GM12878 (cell line): Measurements from ENCODE around the gene FBXL5. TPM values are rescaled to one million over a fixed set of nuclear protein-coding genes. Genes with fewer than 3 reads are reported as not detected.

Experiments used
- ATAC-seq: fragments of 200-7000 bp; cut with Tn5 transposase; 3 replicates; pipeline ENCODE4 v1.9.1; 2020; ENCODE audit warnings: mild to moderate bottlenecking, moderate library complexity
- BruUV-seq: library from RNA; stranded (reverse); fragments of 400-500 nt; replicated peaks from 2 replicates; lab custom pipeline; 2021; lab: Mats Ljungman, UMichigan
- CTCF ChIA-PET: fragments of 300-600 bp; sonication (Branson Sonifier 250); formaldehyde crosslinking; extraction: SDS; loops from one replicate; lab custom pipeline; 2021; ENCODE audit warnings: inconsistent platforms; lab: Yijun Ruan, JAX
- POLR2A ChIA-PET: fragments of 350-600 bp; formaldehyde crosslinking; extraction: SDS; loops from one replicate; lab custom pipeline; 2021; ENCODE audit warnings: inconsistent platforms; lab: Charles Lee
- RAD21 ChIA-PET: fragments of 300-600 bp; sonication (Branson Sonifier 250); formaldehyde crosslinking; loops from one replicate; lab custom pipeline; 2023; ENCODE audit warnings: antibody characterized with exemption; ENCODE audit not compliant: unreplicated experiment; lab: Charles Lee
- SMC1A ChIA-PET: fragments of 300-600 bp; sonication (Branson Sonifier 250); formaldehyde crosslinking; loops from one replicate; lab custom pipeline; 2023; ENCODE audit not compliant: unreplicated experiment, uncharacterized antibody; lab: Charles Lee
- DNase-seq: peaks from one replicate; pipeline ENCODE4 v3.0.0-alpha.2; 2011; ENCODE audit warnings: low read depth, low spot score
- FAIRE-seq: peaks from 3 replicates; lab custom pipeline; 2011; peaks lifted over from hg19 to GRCh38; lab: Jason Lieb, UNC
- H2AFZ ChIP-seq: 2 replicates; pipeline ENCODE4 v1.6.0; 2011; ENCODE audit warnings: low read depth, low read length, control low read depth; ENCODE audit not compliant: control insufficient read depth
- H3K27ac ChIP-seq: 2 replicates; pipeline ENCODE4 v1.5.1; 2011; ENCODE audit warnings: control low read depth; ENCODE audit not compliant: control insufficient read depth, insufficient read depth
- H3K27me3 ChIP-seq, 2 experiments: replicated peaks in 1 of 2; 2 replicates each; pipeline versions ENCODE4 v1.6.0 to v1.6.1; 2011; ENCODE audit warnings: low read length in 1 of 2; ENCODE audit not compliant: control insufficient read depth in 2 of 2, insufficient read depth in 2 of 2
- H3K36me3 ChIP-seq, 2 experiments: 2 replicates each; pipeline ENCODE4 v1.5.1; 2011; ENCODE audit warnings: low read length in 1 of 2; ENCODE audit not compliant: control insufficient read depth in 2 of 2, insufficient read depth in 2 of 2
- H3K4me1 ChIP-seq: 2 replicates; pipeline ENCODE4 v1.6.1; 2011; ENCODE audit warnings: mild to moderate bottlenecking, low read length, moderate library complexity, mixed read lengths; ENCODE audit not compliant: control insufficient read depth, insufficient read depth
- H3K4me2 ChIP-seq: 2 replicates; pipeline ENCODE4 v1.6.0; 2011; ENCODE audit warnings: control low read depth; ENCODE audit not compliant: control insufficient read depth, insufficient read depth
- H3K4me3 ChIP-seq: fragments of 200-600 bp; sonication (generic); 2 replicates; pipeline ENCODE4 v1.5.1; 2016
- H3K79me2 ChIP-seq: 2 replicates; pipeline ENCODE4 v1.6.0; 2011; ENCODE audit warnings: low read length; ENCODE audit not compliant: control insufficient read depth, insufficient read depth
- H3K9ac ChIP-seq: 2 replicates; pipeline ENCODE4 v1.8.0; 2011; ENCODE audit warnings: low read length, control low read depth, mixed read lengths; ENCODE audit not compliant: control insufficient read depth, insufficient read depth
- H3K9me3 ChIP-seq: replicated peaks from 3 replicates; pipeline ENCODE4 v1.5.1; 2011; ENCODE audit warnings: mild to moderate bottlenecking, low read length; ENCODE audit not compliant: control insufficient read depth, insufficient read depth
- H4K20me1 ChIP-seq: 2 replicates; pipeline ENCODE4 v1.6.0; 2011; ENCODE audit not compliant: control insufficient read depth, insufficient read depth
- BCL3 ChIP-seq: IDR thresholded peaks from 2 replicates; pipeline ENCODE4 v1.6.1; 2011; ENCODE audit warnings: borderline replicate concordance, low read depth, mild to moderate bottlenecking, moderate library complexity, low read length; ENCODE audit not compliant: insufficient read depth, poor library complexity, severe bottlenecking
- EP300 ChIP-seq, 2 experiments: fragments of 150-350 bp in 1 of 2; IDR thresholded peaks; 2 replicates each; pipeline ENCODE4 v1.6.1; 2011 to 2012; ENCODE audit warnings: low read depth in 2 of 2, low read length in 2 of 2, borderline replicate concordance in 1 of 2, improper control_type of control experiment in 1 of 2, inconsistent platforms in 1 of 2; ENCODE audit not compliant: control insufficient read depth in 1 of 2
- MEF2A ChIP-seq: IDR thresholded peaks from 2 replicates; pipeline ENCODE4 v1.6.1; 2011; ENCODE audit warnings: low read depth, mild to moderate bottlenecking, low read length, moderate library complexity; ENCODE audit not compliant: insufficient read depth
- MTA3 ChIP-seq: IDR thresholded peaks from 2 replicates; pipeline ENCODE4 v1.6.1; 2012; ENCODE audit warnings: low read length, inconsistent platforms, borderline replicate concordance
- NRF1 ChIP-seq: conservative IDR thresholded peaks from 2 replicates; pipeline ENCODE4 v1.6.1; 2011; ENCODE audit warnings: mild to moderate bottlenecking, low read depth, low read length, improper control_type of control experiment
- SIX5 ChIP-seq: IDR thresholded peaks from 2 replicates; pipeline ENCODE4 v1.6.1; 2011; ENCODE audit warnings: mild to moderate bottlenecking, low read depth, low read length, moderate library complexity; ENCODE audit not compliant: severe bottlenecking
- SMC3 ChIP-seq: IDR thresholded peaks from 2 replicates; pipeline ENCODE4 v1.6.1; 2011; ENCODE audit warnings: low read length, improper control_type of control experiment, borderline replicate concordance
- YBX1 ChIP-seq: fragments of 450-650 bp; IDR thresholded peaks from 2 replicates; pipeline ENCODE4 v1.6.1; 2016; ENCODE audit warnings: antibody characterized with exemption
- WGBS: methylation state at CpG from one replicate; pipeline ENCODE4 v1.1.6; 2016; ENCODE audit warnings: low lambda C conversion rate; ENCODE audit not compliant: insufficient replicate concordance, insufficient coverage; ENCODE audit errors: missing lambda C conversion rate; 5-methylcytosine and 5-hydroxymethylcytosine counted together
- in situ Hi-C: fragments of 300-500 bp; cut with MboI; formaldehyde crosslinking; loops from 9 replicates; pipeline ENCODE4 v1.14.3; 2018; ENCODE audit warnings: mixed read lengths
- intact Hi-C: fragments of 100-400 bp; cut with micrococcal nuclease; formaldehyde crosslinking; loops from one replicate; pipeline ENCODE4 v1.14.2; 2022; ENCODE audit not compliant: unreplicated experiment
- polyA plus RNA-seq, 11 experiments: library from polyadenylated mRNA; depleted of rRNA in 4 of 11; unstranded in 6 of 11; stranded (reverse) in 5 of 11; fragments of >200 nt; fragmentation: Nextera tagmentation in 4 of 11; fragmentation: Illumina TruSeq in 1 of 11; extraction: Ambion mirVana in 4 of 11; extraction: Trizol in 1 of 11; gene quantifications; 1 replicate in 1 of 11; 2 replicates in 10 of 11; pipeline versions ENCODE4 v1.2.1 to v1.2.3, GENCODE V29; 2011 to 2016; ENCODE audit warnings: inconsistent platforms in 2 of 11, missing spikeins in 2 of 11, low read depth in 1 of 11
- total RNA-seq, 4 experiments: library from RNA; depleted of rRNA in 3 of 4; stranded (reverse); fragments of >200 nt in 3 of 4; fragmentation: Illumina TruSeq in 1 of 4; extraction: Trizol in 1 of 4; gene quantifications; 2 replicates each; pipeline versions ENCODE4 v1.2.1 to v1.2.3, GENCODE V29; 2013 to 2021
- TF ChIP-seq, protein P1 (sequence below): fragments of 450-650 bp; IDR thresholded peaks from 2 replicates; pipeline ENCODE4 v1.6.1; 2017; ENCODE audit warnings: antibody characterized with exemption, mild to moderate bottlenecking, moderate library complexity
- TF ChIP-seq, protein P2 (sequence below): fragments of 450-650 bp; IDR thresholded peaks from 2 replicates; pipeline ENCODE4 v1.6.1; 2014; ENCODE audit warnings: mild to moderate bottlenecking

Gene FBXL5
- total and polyA plus RNA-seq, 10 of the 15 experiments (the other 5 are each of a cell fraction or from before 2014, with no cell fraction given): 10.1 to 46.2 (median 32.7) TPM

GRCh38 chr4:15691346-15692135, 36.4 kb upstream of the FBXL5 start (continued):
- TF ChIP-seq, protein P1, sequence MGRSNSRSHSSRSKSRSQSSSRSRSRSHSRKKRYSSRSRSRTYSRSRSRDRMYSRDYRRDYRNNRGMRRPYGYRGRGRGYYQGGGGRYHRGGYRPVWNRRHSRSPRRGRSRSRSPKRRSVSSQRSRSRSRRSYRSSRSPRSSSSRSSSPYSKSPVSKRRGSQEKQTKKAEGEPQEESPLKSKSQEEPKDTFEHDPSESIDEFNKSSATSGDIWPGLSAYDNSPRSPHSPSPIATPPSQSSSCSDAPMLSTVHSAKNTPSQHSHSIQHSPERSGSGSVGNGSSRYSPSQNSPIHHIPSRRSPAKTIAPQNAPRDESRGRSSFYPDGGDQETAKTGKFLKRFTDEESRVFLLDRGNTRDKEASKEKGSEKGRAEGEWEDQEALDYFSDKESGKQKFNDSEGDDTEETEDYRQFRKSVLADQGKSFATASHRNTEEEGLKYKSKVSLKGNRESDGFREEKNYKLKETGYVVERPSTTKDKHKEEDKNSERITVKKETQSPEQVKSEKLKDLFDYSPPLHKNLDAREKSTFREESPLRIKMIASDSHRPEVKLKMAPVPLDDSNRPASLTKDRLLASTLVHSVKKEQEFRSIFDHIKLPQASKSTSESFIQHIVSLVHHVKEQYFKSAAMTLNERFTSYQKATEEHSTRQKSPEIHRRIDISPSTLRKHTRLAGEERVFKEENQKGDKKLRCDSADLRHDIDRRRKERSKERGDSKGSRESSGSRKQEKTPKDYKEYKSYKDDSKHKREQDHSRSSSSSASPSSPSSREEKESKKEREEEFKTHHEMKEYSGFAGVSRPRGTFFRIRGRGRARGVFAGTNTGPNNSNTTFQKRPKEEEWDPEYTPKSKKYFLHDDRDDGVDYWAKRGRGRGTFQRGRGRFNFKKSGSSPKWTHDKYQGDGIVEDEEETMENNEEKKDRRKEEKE: no peak
- TF ChIP-seq MEF2A (no peak), MTA3 (no peak), NRF1 (no peak), SMC3 (no peak)
- TF ChIP-seq, all 136 proteins: peak for 0

GRCh38 chr4:15690020-15690809, 35.1 kb upstream of the FBXL5 start:
- H3K27me3 ChIP-seq: no peaks in the 10 kb centered on the region
- H3K4me1 ChIP-seq: no peaks in the 10 kb centered on the region
- in situ Hi-C loops: no loop called here
- POLR2A ChIA-PET: no interaction called here
- H3K36me3 ChIP-seq: 0 out of 4 replicates have a peak, but pooled peaks cover 0 to 4% of the 10 kb centered on the region in 2 experiments
- SMC1A ChIA-PET: no interaction called here
- no peak overlapping the region for H3K4me2 ChIP-seq
- no peak for FAIRE-seq
- ATAC-seq: no peak
- no TSS peak for BruUV-seq
- no peak overlapping the region for H2AFZ ChIP-seq
- intact Hi-C loops: no loop called here
- CTCF ChIA-PET: no interaction called here
- H3K4me3 ChIP-seq: no peak overlapping the region
- 94% methylated on average over 7 of the region's 7 CpGs for WGBS
- no peak for DNase-seq
- no peak overlapping the region for H3K9ac ChIP-seq
- no peak overlapping the region for H3K27ac ChIP-seq
- no peaks in the 10 kb centered on the region for H3K9me3 ChIP-seq
- no peaks in the 10 kb centered on the region for H4K20me1 ChIP-seq
- H3K79me2 ChIP-seq: no peaks in the 10 kb centered on the region
- RAD21 ChIA-PET: no interaction called here
- no peak for TF ChIP-seq YBX1
- TF ChIP-seq, protein P2, sequence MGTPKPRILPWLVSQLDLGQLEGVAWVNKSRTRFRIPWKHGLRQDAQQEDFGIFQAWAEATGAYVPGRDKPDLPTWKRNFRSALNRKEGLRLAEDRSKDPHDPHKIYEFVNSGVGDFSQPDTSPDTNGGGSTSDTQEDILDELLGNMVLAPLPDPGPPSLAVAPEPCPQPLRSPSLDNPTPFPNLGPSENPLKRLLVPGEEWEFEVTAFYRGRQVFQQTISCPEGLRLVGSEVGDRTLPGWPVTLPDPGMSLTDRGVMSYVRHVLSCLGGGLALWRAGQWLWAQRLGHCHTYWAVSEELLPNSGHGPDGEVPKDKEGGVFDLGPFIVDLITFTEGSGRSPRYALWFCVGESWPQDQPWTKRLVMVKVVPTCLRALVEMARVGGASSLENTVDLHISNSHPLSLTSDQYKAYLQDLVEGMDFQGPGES: no peak
- no peak for TF ChIP-seq EP300 (IDR thresholded peaks at IDR 0.05; ENCODE audit: borderline replicate concordance in 1 of 2, control insufficient read depth in 1 of 2, low read depth in 2 of 2, low read length in 2 of 2)
- TF ChIP-seq, protein P1: no peak
- no peak for TF ChIP-seq BCL3
- TF ChIP-seq SIX5: no peak
